ENCODE measurements around the gene NSD2.

The NSD2 gene

GRCh38 chr4:1945912-1946311 is 74.7 kb downstream of the NSD2 start:
- Histone ChIP-seq H3K36me3 (ENCODE audit: control insufficient read depth in 2 of 2, insufficient read depth in 1 of 2, low read length in 2 of 2) (peaks cover 4 to 84% of the 10 kb centered on the region in 2 experiments; a peak in 1 of 3 replicates), H3K27ac (ENCODE audit: extremely low read depth, low read depth, low read length) (no peak overlapping the region), H3K9me3 (ENCODE audit: control insufficient read depth, insufficient read depth, low read depth, low read length) (no peaks in the 10 kb centered on the region), H3K4me1 (ENCODE audit: control insufficient read depth, insufficient read depth, low read length) (no peaks in the 10 kb centered on the region), H3K4me3 (ENCODE audit: low read depth, low read length) (no peak overlapping the region)
- ChIA-PET POLR2A (interaction anchor here (0.6 kb wide), 1 partner anchor 244 kb away, joined by 5 read pairs; no protein-coding TSS in a partner anchor), CTCF (no interaction called here)
- TF ChIP-seq ZNF521 (tag by site-specific recombination; IDR thresholded peaks at IDR 0.05): no peak
- no peak for TF ChIP-seq ZNF292 (tag by site-specific recombination; IDR thresholded peaks at IDR 0.05; ENCODE audit: borderline replicate concordance, low read depth)
- TF ChIP-seq ZFP41 (tag by site-specific recombination; IDR thresholded peaks at IDR 0.05; ENCODE audit: borderline replicate concordance): no peak
- TF ChIP-seq PRDM1 (tag by site-specific recombination; IDR thresholded peaks at IDR 0.05): no peak
- TF ChIP-seq ZNF133 (tag by site-specific recombination; IDR thresholded peaks at IDR 0.05): no peak
- TF ChIP-seq PRDM6 (tag by site-specific recombination; IDR thresholded peaks at IDR 0.05): no peak
- no peak for TF ChIP-seq ZNF335 (tag by site-specific recombination; conservative IDR thresholded peaks at IDR 0.05)
- TF ChIP-seq ZNF830 (tag by site-specific recombination; IDR thresholded peaks at IDR 0.05; ENCODE audit: low read depth): no peak

GRCh38 chr4:1948232-1948631 is 77.0 kb downstream of the NSD2 start:
- ChIA-PET POLR2A (no interaction called here), CTCF (no interaction called here)
- Histone ChIP-seq H3K27ac (ENCODE audit: extremely low read depth, low read depth, low read length) (no peak overlapping the region), H3K4me1 (ENCODE audit: control insufficient read depth, insufficient read depth, low read length) (no peaks in the 10 kb centered on the region), H3K9me3 (ENCODE audit: control insufficient read depth, insufficient read depth, low read depth, low read length) (no peaks in the 10 kb centered on the region), H3K36me3 (ENCODE audit: control insufficient read depth in 2 of 2, insufficient read depth in 1 of 2, low read length in 2 of 2) (peaks cover 0 to 86% of the 10 kb centered on the region in 2 experiments; a peak in 1 of 3 replicates), H3K4me3 (ENCODE audit: low read depth, low read length) (no peak overlapping the region)
- TF ChIP-seq ZNF311 (tag by site-specific recombination; IDR thresholded peaks at IDR 0.05; ENCODE audit: borderline replicate concordance): no peak
- TF ChIP-seq OSR2 (tag by site-specific recombination; IDR thresholded peaks at IDR 0.05): no peak
- no peak for TF ChIP-seq ZNF169 (tag by site-specific recombination; IDR thresholded peaks at IDR 0.05)
- no peak for TF ChIP-seq ZNF514 (tag by site-specific recombination; IDR thresholded peaks at IDR 0.05)
- no peak for TF ChIP-seq ZNF670 (tag by site-specific recombination; IDR thresholded peaks at IDR 0.05; ENCODE audit: low read depth)
- TF ChIP-seq ZNF654 (tag by site-specific recombination; IDR thresholded peaks at IDR 0.05; ENCODE audit: low read depth): no peak
- no peak for TF ChIP-seq ZNF777 (tag by site-specific recombination; IDR thresholded peaks at IDR 0.05; ENCODE audit: borderline replicate concordance)
- no peak for TF ChIP-seq SP7 (tag by site-specific recombination; IDR thresholded peaks at IDR 0.05)
- TF ChIP-seq ZNF704 (tag by site-specific recombination; IDR thresholded peaks at IDR 0.05): no peak
- TF ChIP-seq ZNF354C (tag by site-specific recombination; IDR thresholded peaks at IDR 0.05; ENCODE audit: borderline replicate concordance, low read depth): no peak
- no peak for TF ChIP-seq ZNF221 (tag by site-specific recombination; IDR thresholded peaks at IDR 0.05; ENCODE audit: borderline replicate concordance)
- no peak for TF ChIP-seq ZNF488 (tag by site-specific recombination; IDR thresholded peaks at IDR 0.05)
- no peak for TF ChIP-seq ZNF768 (tag by site-specific recombination; IDR thresholded peaks at IDR 0.05)
